ENCODE measurements around the gene ENPEP. TPM values are rescaled to one million over a fixed set of nuclear protein-coding genes. Genes with fewer than 3 reads are reported as not detected.

The ENPEP gene
- total RNA-seq, 1 donor from 2014 or later, result not detected

DNA sequence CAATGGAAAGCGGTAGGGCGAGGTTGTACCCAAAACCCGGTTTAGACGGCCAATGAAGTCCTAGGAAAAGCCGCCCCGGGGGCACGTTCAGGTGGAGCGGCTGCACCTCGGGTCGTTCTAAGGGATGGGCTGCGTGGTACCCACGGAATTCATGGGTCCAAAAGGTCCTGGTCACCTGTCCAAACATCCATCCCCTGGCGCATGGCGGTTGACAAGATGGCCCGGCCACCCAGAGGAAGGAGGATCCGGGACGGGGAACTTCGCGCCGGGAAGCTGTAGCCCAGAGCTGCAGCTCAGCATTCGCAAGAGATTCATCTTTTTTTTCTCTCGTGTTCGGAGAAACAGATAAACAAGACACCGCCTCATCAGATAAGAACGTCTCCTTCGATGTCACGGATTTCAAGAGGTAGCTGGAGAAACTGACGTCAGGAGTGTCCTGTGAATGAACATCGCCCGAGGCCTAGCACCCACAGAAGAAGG is 136.1 kb downstream of the ENPEP start:
- Mint-ChIP-seq H3K36me3 (ENCODE audit: low read depth) (no peaks in the 10 kb centered on the region), H3K4me1 (no peaks in the 10 kb centered on the region), H3K27me3 (peaks cover 77% of the 10 kb centered on the region), H3K9me3 (no peaks in the 10 kb centered on the region), H3K4me3 (no peak overlapping the region), H3K27ac (no peak overlapping the region)
- intact Hi-C loops (cut with micrococcal nuclease), result no loop called here
- DNase-seq (no peak), ATAC-seq (ENCODE audit: low read depth) (no peak)
- ChIA-PET CTCF (no interaction called here), POLR2A (no interaction called here)
- TF ChIP-seq, protein P1, sequence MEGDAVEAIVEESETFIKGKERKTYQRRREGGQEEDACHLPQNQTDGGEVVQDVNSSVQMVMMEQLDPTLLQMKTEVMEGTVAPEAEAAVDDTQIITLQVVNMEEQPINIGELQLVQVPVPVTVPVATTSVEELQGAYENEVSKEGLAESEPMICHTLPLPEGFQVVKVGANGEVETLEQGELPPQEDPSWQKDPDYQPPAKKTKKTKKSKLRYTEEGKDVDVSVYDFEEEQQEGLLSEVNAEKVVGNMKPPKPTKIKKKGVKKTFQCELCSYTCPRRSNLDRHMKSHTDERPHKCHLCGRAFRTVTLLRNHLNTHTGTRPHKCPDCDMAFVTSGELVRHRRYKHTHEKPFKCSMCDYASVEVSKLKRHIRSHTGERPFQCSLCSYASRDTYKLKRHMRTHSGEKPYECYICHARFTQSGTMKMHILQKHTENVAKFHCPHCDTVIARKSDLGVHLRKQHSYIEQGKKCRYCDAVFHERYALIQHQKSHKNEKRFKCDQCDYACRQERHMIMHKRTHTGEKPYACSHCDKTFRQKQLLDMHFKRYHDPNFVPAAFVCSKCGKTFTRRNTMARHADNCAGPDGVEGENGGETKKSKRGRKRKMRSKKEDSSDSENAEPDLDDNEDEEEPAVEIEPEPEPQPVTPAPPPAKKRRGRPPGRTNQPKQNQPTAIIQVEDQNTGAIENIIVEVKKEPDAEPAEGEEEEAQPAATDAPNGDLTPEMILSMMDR (IDR thresholded peaks at IDR 0.05), result no peak

DNA sequence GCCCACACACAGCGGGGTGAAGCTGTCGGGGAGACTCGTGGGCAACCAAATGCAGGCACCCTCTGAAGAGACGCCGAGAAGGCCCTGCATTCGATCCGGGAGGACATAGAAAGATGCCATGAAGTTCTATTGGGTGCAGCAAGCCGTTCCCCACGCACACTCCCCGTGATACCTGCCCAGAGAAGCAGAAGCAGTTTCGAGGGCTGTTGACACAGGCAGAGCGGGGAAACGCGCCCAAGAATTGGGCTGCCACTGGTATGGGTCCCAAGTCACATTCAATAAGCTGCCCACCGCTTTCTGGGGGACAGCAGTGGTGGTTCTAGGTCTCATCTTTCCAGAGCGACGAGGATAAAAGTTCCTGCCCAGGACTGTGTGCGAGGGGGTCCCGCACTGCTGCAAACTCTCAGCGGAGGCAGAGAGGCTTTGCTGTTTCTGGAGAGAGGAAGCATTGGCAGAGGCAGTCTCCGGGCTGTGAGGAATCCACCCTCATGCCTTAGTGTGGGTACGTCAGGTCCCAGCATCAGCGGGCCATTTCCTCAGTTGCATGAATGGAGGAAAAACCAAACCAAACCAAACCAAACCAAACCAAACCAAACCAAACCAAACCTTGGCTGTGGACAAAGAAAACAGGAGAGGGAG is 136.8 kb downstream of the ENPEP start:
- CTCF ChIA-PET, result no interaction called here

DNA sequence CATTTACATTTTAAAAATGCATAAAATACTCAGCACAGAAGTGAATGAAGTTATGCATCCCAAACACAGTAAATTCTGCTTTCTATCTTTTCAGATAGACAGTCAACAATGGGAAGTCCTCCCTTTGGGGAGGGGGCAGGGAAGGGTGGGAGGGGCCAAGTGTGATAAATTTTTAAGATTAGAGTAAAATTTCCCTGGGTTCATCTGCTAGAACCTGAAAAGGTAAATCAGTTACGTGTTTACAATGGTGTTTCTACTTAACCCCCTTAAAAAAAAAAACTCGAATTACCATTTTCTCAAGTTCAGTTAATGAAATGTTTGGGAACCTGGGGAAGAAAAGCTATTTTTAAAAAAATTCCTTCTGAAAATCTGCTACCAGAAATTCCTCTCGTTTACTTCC is 137.8 kb downstream of the ENPEP start:
- DNase-seq (no peak), ATAC-seq (ENCODE audit: low read depth) (no peak)
- TF ChIP-seq, protein P1 (IDR thresholded peaks at IDR 0.05), result no peak
- no peaks in the 10 kb centered on the region for H3K36me3 Mint-ChIP-seq (ENCODE audit: low read depth)
- peaks cover 4% of the 10 kb centered on the region for H3K4me1 Mint-ChIP-seq
- H3K27me3 Mint-ChIP-seq, result peaks cover 82% of the 10 kb centered on the region
- intact Hi-C loops (cut with micrococcal nuclease), result no loop called here
- no peak overlapping the region for H3K4me3 Mint-ChIP-seq
- ChIA-PET POLR2A (no interaction called here), CTCF (no interaction called here)
- no peaks in the 10 kb centered on the region for H3K9me3 Mint-ChIP-seq
- no peak overlapping the region for H3K27ac Mint-ChIP-seq

More for the DNA sequence above, 136.8 kb downstream of the ENPEP start:
- Mint-ChIP-seq H3K27ac (no peak overlapping the region), H3K36me3 (ENCODE audit: low read depth) (no peaks in the 10 kb centered on the region), H3K27me3 (peaks cover 81% of the 10 kb centered on the region), H3K4me1 (no peaks in the 10 kb centered on the region), H3K4me3 (no peak overlapping the region), H3K9me3 (no peaks in the 10 kb centered on the region)
- TF ChIP-seq, protein P1 (IDR thresholded peaks at IDR 0.05), result no peak
- DNase-seq (no peak), ATAC-seq (ENCODE audit: low read depth) (no peak)
- POLR2A ChIA-PET, result no interaction called here
- intact Hi-C loops (cut with micrococcal nuclease), result no loop called here

DNA sequence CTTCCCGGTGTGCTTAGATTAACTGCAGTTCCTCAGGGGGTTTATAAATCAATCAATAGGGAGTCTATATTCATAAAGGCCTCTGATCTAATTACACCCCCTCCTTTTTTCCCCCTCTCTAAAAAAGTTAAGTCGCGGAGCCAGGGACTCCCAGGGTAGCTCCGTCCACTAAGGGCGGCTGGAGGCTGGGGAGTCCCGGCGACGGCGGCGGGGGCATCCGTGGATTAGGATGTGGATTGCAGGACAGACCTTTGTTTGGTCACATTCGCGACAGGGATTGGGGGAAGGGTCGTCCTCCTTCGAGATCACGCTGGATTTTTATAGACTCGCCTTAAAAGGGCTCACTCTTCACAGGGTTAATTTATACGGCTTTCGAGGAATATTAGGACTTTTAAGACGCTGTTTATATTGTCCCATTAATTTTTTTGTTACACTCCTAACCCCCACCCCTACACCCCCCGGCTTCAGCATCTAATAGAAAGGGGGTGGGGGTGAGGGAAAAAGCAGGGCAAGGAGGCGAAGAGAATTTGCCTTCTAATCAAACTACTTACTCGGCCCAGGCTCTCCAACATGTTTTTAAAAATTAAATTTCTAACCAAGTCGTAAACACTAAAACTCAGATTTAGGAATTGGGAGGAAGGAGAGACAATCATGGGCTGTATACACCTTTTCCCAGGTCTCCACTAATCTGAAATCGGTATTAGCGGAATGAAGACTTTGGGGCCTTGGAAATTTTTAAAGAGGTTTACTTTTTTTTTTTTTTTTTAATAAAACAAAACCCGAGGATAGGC is 138.4 kb downstream of the ENPEP start:
- POLR2A ChIA-PET, result no interaction called here
- H3K9me3 Mint-ChIP-seq, result no peaks in the 10 kb centered on the region
- TF ChIP-seq, protein P1 (IDR thresholded peaks at IDR 0.05), result no peak
- no peak for DNase-seq
- no peak for ATAC-seq (ENCODE audit: low read depth)
- intact Hi-C loops (cut with micrococcal nuclease), result no loop called here
- no peak overlapping the region for H3K27ac Mint-ChIP-seq
- no peak overlapping the region for H3K4me3 Mint-ChIP-seq
- H3K27me3 Mint-ChIP-seq, result peaks cover 80% of the 10 kb centered on the region
- H3K36me3 Mint-ChIP-seq (ENCODE audit: low read depth), result no peaks in the 10 kb centered on the region
- peaks cover 4% of the 10 kb centered on the region for H3K4me1 Mint-ChIP-seq
- CTCF ChIA-PET, result no interaction called here

Other genes with a start within 250 kb of the ENPEP start
- not detected in 2 replicates for gene PITX2, start 146.9 kb downstream of the ENPEP start, total RNA-seq